Stimulated activated CD8-positive, alpha-beta memory T cell treated with anti-CD3 and anti-CD28 coated beads, Interleukin-7, amount 100 ng/mL, for 4 hours (primary cell): ENCODE data around the gene FRMD3.

Experiments used
- DNase-seq, 2 donors: peaks; one replicate each; pipeline ENCODE4 v3.0.0-alpha.2; 2020; ENCODE audit warnings: low read depth in 2 of 2

Gene FRMD3

GRCh38 chr9:83538172-83538889 is at the start of gene FRMD3:
Gene FRMD3, minus strand, starts transcription at chr9:83538401. Its CDS starts 170 bp downstream, at chr9:83538231.
- no peak for DNase-seq

GRCh38 chr9:83584995-83585394 is 46.8 kb upstream of the FRMD3 start:
- DNase-seq: no peak

GRCh38 chr9:83583151-83584014 is 45.2 kb upstream of the FRMD3 start:
- no peak for DNase-seq

- no peak for DNase-seq
Observed at GRCh38 chr9:83582029-83582428, 43.8 kb upstream of the FRMD3 start.

- DNase-seq: no peak
Observed at GRCh38 chr9:83574482-83574881, 36.3 kb upstream of the FRMD3 start.

GRCh38 chr9:83572524-83572923 is 34.3 kb upstream of the FRMD3 start:
- no peak for DNase-seq

- DNase-seq: no peak
Observed at GRCh38 chr9:83570359-83570758, 32.2 kb upstream of the FRMD3 start.

- DNase-seq: no peak
Observed at GRCh38 chr9:83569326-83569725, 31.1 kb upstream of the FRMD3 start.

- no peak for DNase-seq
Observed at GRCh38 chr9:83563360-83563759, 25.2 kb upstream of the FRMD3 start.

GRCh38 chr9:83560169-83560826 is 22.1 kb upstream of the FRMD3 start:
- DNase-seq: no peak

- DNase-seq: no peak
Observed at GRCh38 chr9:83557771-83558170, 19.6 kb upstream of the FRMD3 start.

GRCh38 chr9:83557317-83557716 is 19.1 kb upstream of the FRMD3 start:
- no peak for DNase-seq

GRCh38 chr9:83554278-83554677 is 16.1 kb upstream of the FRMD3 start:
- DNase-seq: no peak

GRCh38 chr9:83544002-83544698 is 5.9 kb upstream of the FRMD3 start:
- DNase-seq: no peak

GRCh38 chr9:83538890-83539238 is 663 bp upstream of the FRMD3 start:
- DNase-seq: no peak

GRCh38 chr9:83537331-83538171 is 650 bp downstream of the FRMD3 start:
- DNase-seq: no peak

- no peak for DNase-seq
Observed at GRCh38 chr9:83536332-83536731, 1.9 kb downstream of the FRMD3 start.

- no peak for DNase-seq
Observed at GRCh38 chr9:83535736-83536135, 2.5 kb downstream of the FRMD3 start.

GRCh38 chr9:83533296-83533695 is 4.9 kb downstream of the FRMD3 start:
- DNase-seq: no peak

- no peak for DNase-seq
Observed at GRCh38 chr9:83526901-83527300, 11.3 kb downstream of the FRMD3 start.

- DNase-seq: no peak
Observed at GRCh38 chr9:83526211-83526610, 12.0 kb downstream of the FRMD3 start.
